SJSA1 (cell line): Measurements from ENCODE around the gene CXCR5. TPM values are rescaled to one million over a fixed set of nuclear protein-coding genes. Genes with fewer than 3 reads are reported as not detected.
"Not testable (repeated sequence)": the region's sequence is repeated elsewhere in the genome, so short reads cannot be mapped to it uniquely, and the experiment has no call there.

Experiments used
- DNase-seq, 2 experiments: peaks; one replicate each; pipeline ENCODE4 v3.0.0-alpha.2; 2015 to 2020; ENCODE audit warnings: low spot score in 2 of 2, low read depth in 1 of 2
- H3K27ac ChIP-seq: fragments of 250-450 bp; sonication (Bioruptor Pico); 2 replicates; pipeline ENCODE4 v1.5.1; 2020; ENCODE audit warnings: mild to moderate bottlenecking, moderate library complexity
- H3K27me3 ChIP-seq: fragments of 250-450 bp; sonication (Bioruptor Pico); replicated peaks from 2 replicates; pipeline ENCODE4 v1.5.1; 2020; ENCODE audit warnings: mild to moderate bottlenecking, moderate library complexity
- H3K36me3 ChIP-seq: fragments of 250-450 bp; sonication (Bioruptor Pico); 2 replicates; pipeline ENCODE4 v1.5.1; 2020; ENCODE audit warnings: mild to moderate bottlenecking
- H3K4me1 ChIP-seq: fragments of 250-450 bp; sonication (Bioruptor Pico); replicated peaks from 2 replicates; pipeline ENCODE4 v1.6.1; 2021; ENCODE audit warnings: mild to moderate bottlenecking
- H3K4me3 ChIP-seq: fragments of 250-450 bp; sonication (Bioruptor Pico); 2 replicates; pipeline ENCODE4 v1.5.1; 2020; ENCODE audit warnings: mild to moderate bottlenecking
- H3K9me3 ChIP-seq: fragments of 250-450 bp; sonication (Bioruptor Pico); replicated peaks from 2 replicates; pipeline ENCODE4 v1.5.1; 2020; ENCODE audit warnings: mild to moderate bottlenecking
- total RNA-seq: library from RNA; depleted of rRNA; stranded (reverse); fragments of >200 nt; shearing (Covaris generic); gene quantifications from 2 replicates; pipeline ENCODE4 v1.2.3, GENCODE V29; 2014; rRNA removed

The CXCR5 gene
- not detected in 2 replicates for total RNA-seq

GRCh38 chr11:118883368-118884071 is at the start of gene CXCR5:
Gene CXCR5 (plus strand): TSS chr11:118883892. CDS start chr11:118883942, 50 bp downstream.
- no peaks in the 10 kb centered on the region for H3K9me3 ChIP-seq
- peaks cover 12% of the 10 kb centered on the region for H3K4me1 ChIP-seq
- no peak within 1 kb of the TSS for H3K4me3 ChIP-seq
- H3K36me3 ChIP-seq = no peaks in the 10 kb centered on the region
- no peak within 1 kb of the TSS for H3K27ac ChIP-seq
- no peak for DNase-seq
- H3K27me3 ChIP-seq = no peaks in the 10 kb centered on the region

GRCh38 chr11:118834427-118835028 is 49.2 kb upstream of the CXCR5 start:
- H3K27me3 ChIP-seq = no peaks in the 10 kb centered on the region
- H3K36me3 ChIP-seq = no peaks in the 10 kb centered on the region
- no peak overlapping the region for H3K4me3 ChIP-seq
- no peaks in the 10 kb centered on the region for H3K4me1 ChIP-seq
- H3K9me3 ChIP-seq = no peaks in the 10 kb centered on the region
- H3K27ac ChIP-seq = no peak overlapping the region
- DNase-seq = no peak

DNA sequence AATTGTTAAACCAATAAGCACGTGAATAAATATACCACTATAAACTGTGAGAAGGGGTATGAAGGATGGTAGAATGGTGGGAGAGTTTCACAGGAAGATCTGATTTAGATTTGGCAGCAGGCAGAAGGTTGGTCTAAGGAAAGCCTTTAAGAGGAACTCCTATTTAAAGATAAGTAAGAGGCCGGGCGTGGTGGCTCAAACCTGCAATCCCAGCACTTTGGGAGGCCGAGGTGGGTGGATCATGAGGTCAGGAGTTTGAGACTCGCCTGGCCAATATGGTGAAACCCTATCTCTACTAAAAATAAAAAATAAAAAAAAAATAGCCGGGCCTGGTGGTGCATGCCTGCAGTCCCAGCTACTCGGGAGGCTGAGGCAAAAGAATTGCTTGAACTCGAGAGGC is 45.8 kb upstream of the CXCR5 start:
- no peaks in the 10 kb centered on the region for H3K36me3 ChIP-seq
- H3K27ac ChIP-seq = no peak overlapping the region
- H3K9me3 ChIP-seq = no peaks in the 10 kb centered on the region
- no peaks in the 10 kb centered on the region for H3K27me3 ChIP-seq
- no peak overlapping the region for H3K4me3 ChIP-seq
- no peak for DNase-seq
- H3K4me1 ChIP-seq = no peaks in the 10 kb centered on the region

DNA sequence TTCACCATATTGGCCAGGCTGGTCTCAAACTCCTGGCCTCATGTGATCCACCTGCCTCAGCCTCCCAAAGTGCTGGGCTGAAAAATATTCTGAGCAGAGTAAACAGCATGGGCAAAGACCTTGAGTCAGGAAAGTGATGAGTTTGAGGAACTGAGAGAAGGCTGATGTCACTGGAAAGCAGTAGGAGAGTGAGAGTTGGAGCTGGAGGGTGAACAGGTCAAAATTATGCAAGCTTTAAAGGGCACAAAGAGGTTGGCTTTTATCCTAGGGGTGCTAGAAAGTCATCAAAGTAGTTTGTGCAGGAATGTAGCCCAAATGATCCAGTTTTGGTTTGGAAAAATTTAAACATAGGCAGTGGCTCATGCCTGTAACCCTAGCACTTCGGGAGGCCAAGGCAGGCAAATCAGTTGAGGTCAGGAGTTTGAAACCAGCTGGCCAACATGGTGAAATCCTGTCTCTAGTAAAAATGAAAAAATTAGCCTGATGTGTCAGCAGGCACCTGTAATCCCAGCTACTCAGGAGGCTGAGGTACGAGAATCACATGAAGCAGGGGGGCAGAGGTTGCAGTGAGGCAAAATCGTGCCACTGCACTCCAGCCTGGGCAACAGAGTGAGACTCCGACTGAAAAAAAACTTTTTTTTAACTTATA is 44.7 kb upstream of the CXCR5 start:
- no peak overlapping the region for H3K27ac ChIP-seq
- DNase-seq = no peak

GRCh38 chr11:118841469-118842242 is 42.0 kb upstream of the CXCR5 start:
- Histone ChIP-seq H3K4me1 (no peaks in the 10 kb centered on the region), H3K36me3 (no peaks in the 10 kb centered on the region), H3K27me3 (no peaks in the 10 kb centered on the region), H3K4me3 (no peak overlapping the region), H3K9me3 (no peaks in the 10 kb centered on the region), H3K27ac (no peak overlapping the region)
- DNase-seq = no peak

More for the DNA sequence above, 44.7 kb upstream of the CXCR5 start:
- Histone ChIP-seq H3K36me3 (no peaks in the 10 kb centered on the region), H3K9me3 (no peaks in the 10 kb centered on the region), H3K4me1 (no peaks in the 10 kb centered on the region), H3K4me3 (no peak overlapping the region), H3K27me3 (no peaks in the 10 kb centered on the region)

- no peak overlapping the region for H3K27ac ChIP-seq
- no peaks in the 10 kb centered on the region for H3K36me3 ChIP-seq
- no peak for DNase-seq
- H3K9me3 ChIP-seq = no peaks in the 10 kb centered on the region
- no peaks in the 10 kb centered on the region for H3K4me1 ChIP-seq
- no peaks in the 10 kb centered on the region for H3K27me3 ChIP-seq
- H3K4me3 ChIP-seq = no peak overlapping the region
These were observed 41.3 kb upstream of the CXCR5 start for GRCh38 chr11:118842369-118842768.

GRCh38 chr11:118842843-118843242 is 40.8 kb upstream of the CXCR5 start:
- not testable (repeated sequence) for H3K27ac ChIP-seq, H3K36me3 ChIP-seq, H3K9me3 ChIP-seq, H3K4me1 ChIP-seq, H3K4me3 ChIP-seq, DNase-seq, H3K27me3 ChIP-seq

DNA sequence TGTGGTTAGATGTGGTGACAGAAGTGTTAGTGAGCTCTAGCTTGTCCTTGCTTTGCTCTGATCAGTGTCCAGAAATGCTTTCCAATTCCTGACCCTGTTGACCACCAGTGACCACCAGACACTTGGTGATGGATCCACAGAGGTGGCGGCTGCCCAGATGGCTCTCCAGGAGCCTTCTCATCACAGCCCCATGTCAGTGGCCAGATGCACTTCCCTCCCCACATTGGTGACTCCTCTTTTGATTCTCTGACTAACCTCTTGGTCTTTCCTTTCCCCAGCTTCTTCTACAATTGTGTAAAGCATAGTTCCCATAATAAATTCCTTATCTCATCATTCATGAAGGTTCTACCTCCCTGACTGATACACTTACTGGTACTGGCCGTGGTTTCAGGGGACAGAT is 40.1 kb upstream of the CXCR5 start:
- no peaks in the 10 kb centered on the region for H3K27me3 ChIP-seq
- no peak for DNase-seq
- no peaks in the 10 kb centered on the region for H3K36me3 ChIP-seq
- H3K9me3 ChIP-seq = no peaks in the 10 kb centered on the region
- H3K4me3 ChIP-seq = no peak overlapping the region
- no peaks in the 10 kb centered on the region for H3K4me1 ChIP-seq
- H3K27ac ChIP-seq = no peak overlapping the region

GRCh38 chr11:118845369-118845768 is 38.3 kb upstream of the CXCR5 start:
- DNase-seq = no peak
- Histone ChIP-seq H3K27me3 (no peaks in the 10 kb centered on the region), H3K4me1 (no peaks in the 10 kb centered on the region), H3K36me3 (no peaks in the 10 kb centered on the region), H3K27ac (no peak overlapping the region), H3K9me3 (no peaks in the 10 kb centered on the region), H3K4me3 (no peak overlapping the region)

DNA sequence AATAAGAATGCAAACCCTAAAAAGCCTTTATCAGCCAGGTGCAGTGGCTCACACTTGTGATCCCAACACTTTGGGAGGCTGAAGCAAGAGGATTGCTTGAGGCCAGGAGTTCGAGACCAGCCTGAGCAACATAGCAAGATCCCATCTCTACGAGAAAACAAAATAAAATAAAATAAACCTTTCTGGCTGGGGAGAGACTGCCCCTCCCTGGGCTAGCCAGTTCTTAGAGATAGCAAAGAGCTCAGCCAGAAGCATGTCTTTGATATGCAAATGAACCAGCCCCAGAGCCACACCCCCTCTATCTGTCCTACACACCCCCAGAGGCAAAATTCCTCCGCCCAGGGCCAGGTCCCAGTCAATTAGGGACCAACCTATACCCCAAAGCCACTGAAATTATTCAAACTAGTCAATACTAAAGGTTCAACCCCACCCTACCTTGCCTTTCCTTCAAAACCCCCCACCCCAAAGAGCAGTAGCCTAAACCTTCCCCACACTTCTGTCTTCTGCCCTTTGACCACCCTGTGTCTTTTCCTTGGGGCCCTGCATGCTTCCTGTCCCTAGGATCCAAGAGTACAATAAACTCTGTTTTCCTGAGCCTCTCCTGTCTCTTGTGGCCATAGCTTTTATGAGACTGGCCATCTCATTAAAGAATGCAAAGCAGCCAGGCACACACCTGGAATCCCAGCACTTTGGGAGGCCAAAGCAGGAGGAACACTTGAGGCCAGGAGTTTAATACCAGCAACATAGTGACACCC is 37.3 kb upstream of the CXCR5 start:
- no peak for DNase-seq
- H3K36me3 ChIP-seq = no peaks in the 10 kb centered on the region

GRCh38 chr11:118849825-118850224 is 33.9 kb upstream of the CXCR5 start:
- Histone ChIP-seq H3K27me3 (no peaks in the 10 kb centered on the region), H3K9me3 (no peaks in the 10 kb centered on the region), H3K36me3 (no peaks in the 10 kb centered on the region), H3K4me1 (no peaks in the 10 kb centered on the region), H3K4me3 (no peak overlapping the region), H3K27ac (no peak overlapping the region)
- no peak for DNase-seq

More for the DNA sequence above, 37.3 kb upstream of the CXCR5 start:
- H3K4me3 ChIP-seq = no peak overlapping the region
- no peaks in the 10 kb centered on the region for H3K4me1 ChIP-seq
- H3K27me3 ChIP-seq = no peaks in the 10 kb centered on the region
- no peaks in the 10 kb centered on the region for H3K9me3 ChIP-seq
- no peak overlapping the region for H3K27ac ChIP-seq

GRCh38 chr11:118851970-118852369 is 31.7 kb upstream of the CXCR5 start:
- no peaks in the 10 kb centered on the region for H3K9me3 ChIP-seq
- H3K4me3 ChIP-seq = no peak overlapping the region
- H3K36me3 ChIP-seq = no peaks in the 10 kb centered on the region
- no peaks in the 10 kb centered on the region for H3K27me3 ChIP-seq
- H3K4me1 ChIP-seq = no peaks in the 10 kb centered on the region
- no peak overlapping the region for H3K27ac ChIP-seq
- DNase-seq = no peak

DNA sequence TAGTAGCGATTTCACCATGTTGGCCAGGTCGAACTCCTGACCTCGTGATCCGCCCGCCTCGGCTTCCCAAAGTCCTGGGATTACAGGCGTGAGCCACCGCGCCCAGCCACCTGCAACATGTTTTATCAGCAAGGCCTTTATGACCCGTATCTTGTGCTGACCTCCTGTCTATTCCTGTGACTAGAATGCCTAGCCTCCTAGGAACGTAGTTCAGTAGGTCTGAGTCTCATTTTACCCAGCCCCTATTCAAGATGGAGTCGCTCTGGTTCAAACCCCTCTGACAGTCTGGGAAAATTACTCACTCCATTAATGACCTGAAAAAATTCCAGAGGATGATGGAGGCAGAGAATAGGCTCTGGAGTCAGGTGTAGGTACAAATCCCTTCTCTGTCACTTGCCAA is 30.0 kb upstream of the CXCR5 start:
- Histone ChIP-seq H3K4me3 (no peak overlapping the region), H3K9me3 (no peaks in the 10 kb centered on the region), H3K27ac (no peak overlapping the region), H3K4me1 (no peaks in the 10 kb centered on the region), H3K27me3 (no peaks in the 10 kb centered on the region), H3K36me3 (no peaks in the 10 kb centered on the region)
- no peak for DNase-seq
